Mesodermal cell (in vitro differentiated cells): ENCODE results near the gene LPIN3.

Experiments used
- H3K27ac ChIP-seq: 2 replicates; pipeline ENCODE4 v1.7.0; 2013; ENCODE audit warnings: mild to moderate bottlenecking, low read depth, low read length, moderate library complexity; ENCODE audit not compliant: severe bottlenecking
- H3K36me3 ChIP-seq: 2 replicates; pipeline ENCODE4 v1.7.1; 2013; ENCODE audit warnings: mild to moderate bottlenecking, low read length, moderate library complexity; ENCODE audit not compliant: control insufficient read depth, insufficient read depth
- H3K4me1 ChIP-seq: one replicate; pipeline ENCODE4 v1.7.1; 2013; ENCODE audit warnings: mild to moderate bottlenecking, low read length; ENCODE audit not compliant: insufficient read depth, control insufficient read depth, poor library complexity, severe bottlenecking
- H3K4me3 ChIP-seq: 2 replicates; pipeline ENCODE4 v1.7.0; 2013; ENCODE audit warnings: low read length, control low read depth, mild to moderate bottlenecking; ENCODE audit not compliant: insufficient read depth, poor library complexity, severe bottlenecking; ENCODE audit errors: extremely low read depth
- H3K9me3 ChIP-seq: 2 replicates; pipeline ENCODE4 v1.7.1; 2013; ENCODE audit warnings: mild to moderate bottlenecking, low read length, moderate library complexity; ENCODE audit not compliant: control insufficient read depth
- WGBS, 2 experiments: methylation state at CpG; one replicate each; pipeline ENCODE4 v1.1.5; 2013; ENCODE audit warnings: missing lambda C conversion rate in 2 of 2; ENCODE audit not compliant: insufficient coverage in 2 of 2; 5-methylcytosine and 5-hydroxymethylcytosine counted together

The LPIN3 gene

DNA sequence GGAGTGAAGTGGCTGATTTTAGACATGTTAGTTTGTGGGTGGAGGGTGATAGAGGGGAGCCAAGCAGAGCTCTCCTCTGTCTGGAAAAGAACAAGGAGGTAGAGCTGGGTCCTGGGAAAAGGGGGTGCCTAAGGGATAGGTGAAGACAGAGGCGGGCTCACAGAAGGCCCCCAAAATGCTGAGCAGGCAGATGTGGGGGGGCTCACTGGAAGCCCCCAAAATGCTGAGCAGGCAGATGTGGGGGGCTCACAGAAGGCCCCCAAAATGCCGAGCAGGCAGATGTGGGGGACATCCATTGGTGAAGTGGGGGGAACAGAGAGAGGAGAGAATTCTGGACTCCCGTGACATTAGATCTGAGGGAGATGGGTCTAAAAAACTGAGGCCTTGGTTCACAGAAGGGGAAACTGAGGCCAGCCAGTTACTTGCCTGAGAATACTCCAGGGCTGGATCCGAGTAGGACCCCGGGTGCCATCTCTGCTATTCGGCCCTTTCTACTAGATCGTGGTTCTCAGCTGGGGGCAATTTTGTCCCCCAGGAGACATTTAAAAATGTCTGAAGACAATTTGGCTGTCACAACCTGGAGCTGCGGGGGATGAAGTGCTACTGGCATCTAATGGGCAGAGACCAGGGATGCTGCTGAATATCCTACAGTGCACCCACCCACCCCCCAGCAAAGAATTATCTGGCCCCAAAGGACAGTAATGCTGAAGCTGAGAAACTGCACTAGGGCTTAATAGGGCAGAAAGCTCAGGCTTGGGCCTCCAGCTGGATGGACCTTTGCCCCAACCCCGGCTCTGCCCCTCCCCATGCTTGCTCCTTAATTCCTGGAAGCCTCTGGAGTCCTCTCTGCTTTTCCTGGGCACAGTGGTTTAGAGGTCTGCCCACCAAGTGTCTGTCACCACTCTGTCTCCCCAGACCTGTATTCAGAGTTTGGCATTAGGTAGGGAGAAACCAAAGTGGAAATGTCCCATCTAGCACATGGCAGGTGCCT is 2.1 kb downstream of the LPIN3 start:
- Histone ChIP-seq H3K27ac (no peak overlapping the region), H3K4me1 (peaks cover 11% of the 10 kb centered on the region), H3K36me3 (no peaks in the 10 kb centered on the region), H3K4me3 (no peak overlapping the region), H3K9me3 (no peaks in the 10 kb centered on the region)
- WGBS, 2 experiments = 91 to 96% methylated on average over 8 to 9 of the region's 9 CpGs

DNA sequence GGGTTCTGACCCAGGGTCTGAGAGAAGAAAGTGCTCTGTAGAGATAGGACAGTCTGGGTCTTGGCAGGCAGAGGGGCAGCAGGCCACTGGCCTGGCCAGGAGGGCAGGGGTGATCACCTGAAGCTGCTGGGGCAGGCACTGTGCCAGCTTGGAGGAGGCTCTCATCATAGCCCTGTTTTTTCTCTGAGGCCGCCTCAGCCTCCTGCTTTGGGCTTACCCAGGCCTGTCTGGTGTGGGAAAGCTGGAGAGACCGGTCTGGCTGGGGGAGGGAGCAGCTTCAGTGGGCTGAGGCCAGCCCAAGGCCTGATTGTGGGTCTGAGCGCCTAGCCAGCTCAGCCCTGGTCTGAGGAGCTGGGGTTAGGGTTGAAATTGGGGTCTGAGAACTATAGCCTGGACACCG is 3.9 kb downstream of the LPIN3 start:
- H3K36me3 ChIP-seq = no peaks in the 10 kb centered on the region
- H3K27ac ChIP-seq = no peak overlapping the region
- H3K4me1 ChIP-seq = peaks cover 11% of the 10 kb centered on the region
- no peaks in the 10 kb centered on the region for H3K9me3 ChIP-seq
- no peak overlapping the region for H3K4me3 ChIP-seq
- WGBS, 2 experiments = 83 to 90% methylated on average over 3 to 4 of the region's 4 CpGs

DNA sequence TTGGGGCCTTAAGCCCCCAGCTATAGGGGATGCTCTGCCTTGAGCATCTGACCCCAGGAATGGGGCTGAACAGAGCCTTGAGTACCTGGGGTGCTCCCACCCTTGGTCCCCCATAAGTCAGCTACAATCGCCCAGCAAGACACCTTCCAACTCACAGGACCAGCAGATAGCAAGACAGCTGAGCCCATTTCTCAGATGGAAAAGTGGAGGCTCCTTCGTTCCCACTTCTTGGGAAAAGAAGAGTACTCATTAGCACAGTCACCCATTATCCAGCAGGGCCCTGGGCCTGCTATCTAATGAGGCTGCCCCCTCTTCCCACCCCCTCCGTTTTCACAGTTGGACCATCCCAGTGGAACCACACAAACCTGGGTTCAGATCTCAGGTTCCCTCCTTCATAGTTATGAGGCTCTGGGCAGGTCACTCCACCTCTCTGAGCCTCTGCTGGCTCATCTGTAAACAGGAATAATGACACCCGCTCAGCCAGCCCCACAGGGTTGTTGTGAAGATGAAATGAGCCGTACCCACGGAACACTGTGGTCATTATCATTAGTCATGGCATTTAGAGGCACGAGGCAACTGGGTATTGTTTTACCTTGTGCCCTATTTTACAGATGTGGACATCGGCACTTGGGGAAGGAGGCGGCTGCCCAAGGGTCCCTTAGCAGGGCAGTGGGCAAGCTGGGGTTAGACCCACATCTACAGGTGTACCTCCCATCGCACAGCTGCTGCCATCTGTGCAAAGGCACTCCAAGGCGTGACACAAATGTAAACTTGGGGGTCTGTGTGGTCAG is 4.5 kb downstream of the LPIN3 start:
- Histone ChIP-seq H3K36me3 (no peaks in the 10 kb centered on the region), H3K4me3 (no peak overlapping the region), H3K9me3 (no peaks in the 10 kb centered on the region), H3K27ac (no peak overlapping the region), H3K4me1 (peaks cover 5% of the 10 kb centered on the region)
- WGBS, 2 experiments = 95 to 96% methylated on average over 9 to 10 of the region's 11 CpGs

DNA sequence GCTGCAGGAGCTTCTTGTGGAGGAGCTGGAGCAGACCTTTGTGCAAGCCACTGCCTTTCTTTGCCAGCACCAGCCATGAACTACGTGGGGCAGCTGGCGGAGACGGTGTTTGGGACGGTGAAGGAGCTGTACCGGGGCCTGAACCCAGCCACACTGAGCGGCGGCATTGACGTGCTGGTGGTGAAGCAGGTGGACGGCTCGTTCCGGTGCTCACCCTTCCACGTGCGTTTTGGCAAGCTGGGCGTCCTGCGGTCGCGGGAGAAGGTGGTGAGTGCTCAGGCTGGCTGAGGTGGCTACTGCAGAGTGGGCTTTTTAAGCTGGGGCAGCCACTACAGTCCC is 5.1 kb downstream of the LPIN3 start:
- H3K36me3 ChIP-seq = no peaks in the 10 kb centered on the region
- peaks cover 5% of the 10 kb centered on the region for H3K4me1 ChIP-seq
- WGBS, 2 experiments = 92 to 94% methylated on average over 17 of the region's 17 CpGs
- H3K9me3 ChIP-seq = no peaks in the 10 kb centered on the region
- no peak overlapping the region for H3K27ac ChIP-seq
- H3K4me3 ChIP-seq = no peak overlapping the region

DNA sequence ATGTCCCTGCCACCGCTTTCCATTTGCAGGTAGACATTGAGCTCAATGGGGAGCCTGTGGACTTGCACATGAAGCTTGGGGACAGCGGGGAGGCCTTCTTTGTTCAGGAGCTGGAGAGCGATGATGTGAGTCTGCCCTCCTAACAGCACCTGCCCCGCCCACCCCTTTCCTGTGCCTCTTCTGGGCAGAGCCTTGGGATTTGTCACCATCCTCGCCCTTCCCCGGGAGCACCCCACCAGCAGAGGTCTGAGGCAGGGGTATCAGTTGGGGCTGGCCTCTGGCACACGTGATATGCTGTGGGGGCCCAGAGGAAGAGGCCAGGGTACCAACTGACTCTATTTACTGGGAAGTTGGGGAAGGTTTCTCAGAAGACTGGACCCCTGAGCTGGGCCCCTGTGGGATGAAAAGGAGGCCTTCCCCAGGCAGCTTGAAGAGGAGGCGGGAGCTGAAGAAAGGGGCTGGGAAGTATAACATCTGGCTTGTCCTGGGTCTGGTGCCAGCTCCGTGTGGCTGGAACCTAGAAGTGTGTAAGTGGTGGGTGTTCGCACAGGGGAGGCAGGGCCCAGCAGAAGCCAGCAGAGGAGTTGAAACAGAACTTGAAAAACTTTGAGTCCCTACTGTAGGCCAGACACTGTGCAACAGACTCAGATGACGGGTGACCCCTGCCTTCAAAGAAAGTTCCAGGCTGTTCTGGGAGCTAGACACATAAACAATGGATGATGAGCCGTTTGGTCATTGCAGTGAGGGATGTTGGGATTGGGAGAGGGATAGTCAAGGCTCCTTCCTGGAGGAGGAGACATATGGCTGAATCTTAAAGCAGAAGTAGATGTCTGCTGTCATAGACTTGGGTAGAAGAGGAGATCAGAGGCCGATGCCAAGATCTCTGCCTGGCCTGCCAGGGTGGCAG is 7.2 kb downstream of the LPIN3 start:
- 91 to 95% methylated on average over 10 to 11 of the region's 13 CpGs for WGBS, 2 experiments
- Histone ChIP-seq H3K9me3 (no peaks in the 10 kb centered on the region), H3K4me3 (no peak overlapping the region), H3K4me1 (no peaks in the 10 kb centered on the region), H3K36me3 (no peaks in the 10 kb centered on the region), H3K27ac (no peak overlapping the region)

DNA sequence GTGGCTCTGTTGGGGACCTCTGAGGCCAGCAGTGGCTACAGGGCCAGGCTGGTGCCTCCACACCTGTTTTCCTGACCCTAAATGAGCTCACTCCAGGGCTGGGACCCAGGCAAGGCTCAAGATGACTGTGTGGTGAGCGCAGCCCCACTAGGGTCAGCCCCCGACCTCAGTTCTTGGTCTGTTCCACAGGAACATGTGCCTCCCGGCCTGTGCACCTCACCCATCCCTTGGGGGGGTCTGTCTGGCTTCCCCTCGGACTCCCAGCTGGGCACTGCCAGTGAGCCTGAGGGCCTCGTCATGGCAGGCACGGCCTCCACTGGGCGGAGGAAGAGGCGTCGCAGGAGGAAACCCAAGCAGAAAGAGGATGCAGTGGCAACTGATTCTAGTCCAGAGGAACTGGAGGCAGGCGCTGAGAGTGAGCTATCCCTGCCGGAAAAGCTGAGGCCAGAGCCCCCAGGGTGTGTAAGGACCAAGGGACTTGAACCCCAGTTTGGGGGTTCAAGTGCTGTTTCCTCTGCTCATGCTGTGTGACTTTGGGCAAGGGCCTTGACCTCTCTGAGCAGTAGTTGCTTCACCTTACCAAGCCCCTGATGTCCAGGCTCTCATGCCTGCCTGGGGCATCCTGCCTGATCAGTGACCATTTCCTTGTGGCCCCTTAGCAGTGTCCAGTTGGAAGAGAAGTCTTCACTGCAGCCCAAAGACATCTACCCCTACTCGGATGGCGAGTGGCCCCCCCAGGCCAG is 8.0 kb downstream of the LPIN3 start:
- Histone ChIP-seq H3K9me3 (no peaks in the 10 kb centered on the region), H3K36me3 (no peaks in the 10 kb centered on the region), H3K4me1 (no peaks in the 10 kb centered on the region), H3K4me3 (no peak overlapping the region), H3K27ac (no peak overlapping the region)
- 90 to 96% methylated on average over 13 of the region's 13 CpGs for WGBS, 2 experiments

DNA sequence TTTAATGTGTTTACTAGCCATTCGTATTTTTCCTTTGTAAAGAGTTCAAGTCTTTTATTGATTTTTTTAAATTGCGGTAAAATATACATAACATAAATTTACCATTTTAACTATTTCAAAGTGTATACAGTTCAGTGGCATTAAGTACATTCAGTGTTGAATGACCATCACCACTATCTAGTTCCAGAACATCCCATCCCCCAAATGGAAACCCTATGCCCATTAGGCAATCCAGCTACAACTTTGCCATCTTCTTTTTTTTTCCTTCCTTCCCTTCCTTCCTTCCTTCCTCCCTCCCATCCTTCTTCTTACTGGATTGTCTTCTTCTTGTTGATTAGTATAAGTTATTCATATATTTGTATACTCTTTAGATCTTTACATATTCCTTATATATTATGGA is 8.6 kb downstream of the LPIN3 start:
- H3K36me3 ChIP-seq = no peaks in the 10 kb centered on the region
- H3K27ac ChIP-seq = no peak overlapping the region
- no CpG with 5 or more reads among the region's 2 CpGs for WGBS, 2 experiments
- no peaks in the 10 kb centered on the region for H3K4me1 ChIP-seq
- no peaks in the 10 kb centered on the region for H3K9me3 ChIP-seq
- H3K4me3 ChIP-seq = no peak overlapping the region

DNA sequence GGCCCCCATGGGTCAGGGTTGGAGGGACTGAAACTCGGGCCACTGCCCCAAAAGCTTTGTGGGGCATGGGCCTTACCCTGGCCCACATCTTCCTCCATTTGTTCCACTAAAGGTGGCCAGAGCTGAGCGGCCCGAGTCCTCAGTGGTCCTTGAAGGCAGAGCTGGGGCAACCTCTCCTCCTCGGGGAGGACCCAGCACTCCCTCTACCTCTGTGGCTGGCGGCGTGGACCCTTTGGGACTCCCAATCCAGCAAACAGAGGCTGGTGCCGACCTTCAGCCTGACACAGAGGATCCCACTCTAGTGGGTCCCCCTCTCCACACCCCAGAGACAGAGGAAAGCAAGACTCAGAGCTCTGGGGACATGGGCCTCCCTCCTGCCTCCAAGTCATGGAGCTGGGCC is 9.3 kb downstream of the LPIN3 start:
- Histone ChIP-seq H3K4me1 (no peaks in the 10 kb centered on the region), H3K36me3 (no peaks in the 10 kb centered on the region), H3K9me3 (no peaks in the 10 kb centered on the region), H3K4me3 (no peak overlapping the region), H3K27ac (no peak overlapping the region)
- 92 to 97% methylated on average over 6 of the region's 7 CpGs for WGBS, 2 experiments

DNA sequence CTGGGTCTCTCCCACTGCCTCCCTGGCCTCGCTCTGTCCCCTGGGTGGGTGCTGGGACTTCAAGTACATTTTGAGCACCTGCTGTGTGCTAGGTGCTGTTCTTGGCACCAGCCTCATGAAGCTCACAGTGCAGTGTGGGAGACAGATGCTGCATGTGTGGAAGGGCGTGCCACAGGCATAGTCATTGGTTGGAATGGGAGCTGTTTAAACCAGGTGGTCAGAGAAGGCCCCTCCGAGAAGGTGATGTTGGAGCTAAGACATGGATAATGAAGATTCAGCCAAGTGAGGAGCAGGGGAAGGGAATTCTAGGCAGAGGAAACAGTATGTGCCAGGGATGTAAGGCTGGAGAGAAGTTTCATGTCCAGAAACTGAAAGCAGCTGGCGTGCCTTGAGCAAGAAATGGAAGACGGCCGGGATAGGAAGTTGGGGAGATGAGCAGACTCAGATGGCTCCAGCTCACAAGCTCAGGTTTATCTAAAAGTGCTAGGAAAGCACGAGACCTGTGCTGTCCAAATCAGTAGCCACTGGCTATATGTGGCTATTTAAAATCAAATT is 9.9 kb downstream of the LPIN3 start:
- Histone ChIP-seq H3K9me3 (no peaks in the 10 kb centered on the region), H3K36me3 (no peaks in the 10 kb centered on the region), H3K4me3 (no peak overlapping the region), H3K4me1 (no peaks in the 10 kb centered on the region), H3K27ac (no peak overlapping the region)
- WGBS, 2 experiments = 95 to 97% methylated on average over 7 of the region's 7 CpGs
